RWPE2 (cell line): ENCODE data around the gene LRRC15.
A peak's percentile ranks its signal among the peaks of the same experiment; 100 is the strongest.

Experiments used
- ATAC-seq: fragments of 200-7000 bp; cut with Tn5 transposase; 3 replicates; pipeline ENCODE4 v1.9.1; 2021; ENCODE audit warnings: low read depth
- DNase-seq: peaks from one replicate; pipeline ENCODE4 v3.0.0-alpha.2; 2020; ENCODE audit warnings: low spot score
- H3K27ac ChIP-seq: fragments of 450-650 bp; 2 replicates; pipeline ENCODE4 v1.5.1; 2017; ENCODE audit warnings: mild to moderate bottlenecking; ENCODE audit not compliant: poor library complexity, severe bottlenecking
- H3K27me3 ChIP-seq: fragments of 250-450 bp; sonication (Bioruptor Pico); 2 replicates; pipeline ENCODE4 v1.5.1; 2021; ENCODE audit warnings: mild to moderate bottlenecking, moderate library complexity; ENCODE audit not compliant: insufficient read depth, poor library complexity, severe bottlenecking
- H3K36me3 ChIP-seq: fragments of 250-450 bp; sonication (Bioruptor Pico); 2 replicates; pipeline ENCODE4 v1.5.1; 2020; ENCODE audit warnings: low read depth, mild to moderate bottlenecking, moderate library complexity
- H3K4me1 ChIP-seq: fragments of 250-450 bp; sonication (Bioruptor Pico); 2 replicates; pipeline ENCODE4 v1.5.1; 2021; ENCODE audit warnings: mild to moderate bottlenecking, moderate library complexity; ENCODE audit not compliant: insufficient read depth, poor library complexity, severe bottlenecking
- H3K4me3 ChIP-seq: fragments of 250-450 bp; sonication (Bioruptor Pico); 2 replicates; pipeline ENCODE4 v1.5.1; 2021; ENCODE audit warnings: mild to moderate bottlenecking, moderate library complexity; ENCODE audit not compliant: severe bottlenecking
- H3K9me3 ChIP-seq: fragments of 250-450 bp; sonication (Bioruptor Pico); 2 replicates; pipeline ENCODE4 v1.5.1; 2021; ENCODE audit warnings: mild to moderate bottlenecking, moderate library complexity; ENCODE audit not compliant: severe bottlenecking
- CTCF ChIP-seq: fragments of 450-650 bp; IDR thresholded peaks from one replicate; pipeline ENCODE4 v1.5.1; 2017; ENCODE audit warnings: mild to moderate bottlenecking, moderate library complexity; ENCODE audit not compliant: poor library complexity, severe bottlenecking

Gene LRRC15

GRCh38 chr3:194328053-194328657 is 41.4 kb downstream of the LRRC15 start:
- Histone ChIP-seq H3K4me3 (no peak overlapping the region), H3K36me3 (no peaks in the 10 kb centered on the region), H3K27me3 (no peaks in the 10 kb centered on the region), H3K27ac (peak overlapping the region; percentile 28), H3K4me1 (peaks cover 33% of the 10 kb centered on the region), H3K9me3 (no peaks in the 10 kb centered on the region)
- peak; percentile 61 for ATAC-seq
- DNase-seq, result no peak
- no peak for TF ChIP-seq CTCF

GRCh38 chr3:194327218-194328052 is 42.1 kb downstream of the LRRC15 start:
- no peak for DNase-seq
- no peaks in the 10 kb centered on the region for H3K27me3 ChIP-seq
- peaks cover 30% of the 10 kb centered on the region for H3K4me1 ChIP-seq
- no peak for ATAC-seq
- peak overlapping the region; percentile 28 for H3K27ac ChIP-seq
- no peak overlapping the region for H3K4me3 ChIP-seq
- H3K9me3 ChIP-seq, result no peaks in the 10 kb centered on the region
- TF ChIP-seq CTCF, result no peak
- H3K36me3 ChIP-seq, result no peaks in the 10 kb centered on the region

GRCh38 chr3:194326968-194327217 is 42.6 kb downstream of the LRRC15 start:
- no peaks in the 10 kb centered on the region for H3K27me3 ChIP-seq
- DNase-seq (peak; percentile 34), ATAC-seq (no peak)
- no peak overlapping the region for H3K4me3 ChIP-seq
- no peaks in the 10 kb centered on the region for H3K9me3 ChIP-seq
- TF ChIP-seq CTCF, result no peak
- peak overlapping the region; percentile 28 for H3K27ac ChIP-seq
- no peaks in the 10 kb centered on the region for H3K36me3 ChIP-seq
- H3K4me1 ChIP-seq, result peaks cover 30% of the 10 kb centered on the region

- Histone ChIP-seq H3K4me1 (peaks cover 27% of the 10 kb centered on the region), H3K27ac (peak overlapping the region; percentile 28), H3K36me3 (peaks cover 1% of the 10 kb centered on the region), H3K27me3 (no peaks in the 10 kb centered on the region), H3K4me3 (no peak overlapping the region), H3K9me3 (no peaks in the 10 kb centered on the region)
- ATAC-seq, result no peak
- peak; percentile 43 for DNase-seq
- TF ChIP-seq CTCF, result no peak
These were observed 43.2 kb downstream of the LRRC15 start for GRCh38 chr3:194326192-194326967.
